Skin epidermis (tissue), 12 donors: ENCODE measurements around the gene PTRH1.

Source experiments
- H3K27ac ChIP-seq, 21 experiments: fragments of 200-600 bp; sonication (generic) in 11 of 21; one replicate each; pipeline ENCODE4 v1.5.0; 2020; ENCODE audit warnings: mild to moderate bottlenecking in 3 of 21, inconsistent platforms in 2 of 21, moderate library complexity in 2 of 21
- H3K4me3 ChIP-seq, 7 experiments: fragments of 200-600 bp; sonication (generic) in 2 of 7; one replicate each; pipeline ENCODE4 v1.5.0; 2020; ENCODE audit warnings: inconsistent platforms in 2 of 7, mild to moderate bottlenecking in 2 of 7, moderate library complexity in 1 of 7

Gene PTRH1

DNA sequence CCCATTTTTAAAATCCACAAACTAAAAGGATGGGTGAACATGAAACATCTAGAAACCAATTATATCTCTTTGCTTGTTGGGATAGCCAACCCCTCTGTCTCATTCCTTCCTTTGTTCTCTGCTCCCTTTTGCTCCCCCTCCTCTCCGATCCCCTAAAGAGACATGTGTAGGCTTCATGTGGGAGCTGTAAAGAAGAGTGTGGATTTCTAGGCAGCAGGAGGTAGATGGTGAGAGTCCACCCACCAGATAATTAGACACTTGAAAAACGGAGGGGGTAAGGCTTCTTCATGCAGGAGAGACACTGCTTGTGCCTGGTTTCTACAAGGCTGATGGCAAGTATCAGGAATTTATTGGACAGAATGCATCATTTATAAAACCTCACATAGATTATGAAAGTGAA lies 36.0 kb downstream of the PTRH1 start:
- Histone ChIP-seq H3K4me3 (no peak overlapping the region), H3K27ac (no peak overlapping the region)

DNA sequence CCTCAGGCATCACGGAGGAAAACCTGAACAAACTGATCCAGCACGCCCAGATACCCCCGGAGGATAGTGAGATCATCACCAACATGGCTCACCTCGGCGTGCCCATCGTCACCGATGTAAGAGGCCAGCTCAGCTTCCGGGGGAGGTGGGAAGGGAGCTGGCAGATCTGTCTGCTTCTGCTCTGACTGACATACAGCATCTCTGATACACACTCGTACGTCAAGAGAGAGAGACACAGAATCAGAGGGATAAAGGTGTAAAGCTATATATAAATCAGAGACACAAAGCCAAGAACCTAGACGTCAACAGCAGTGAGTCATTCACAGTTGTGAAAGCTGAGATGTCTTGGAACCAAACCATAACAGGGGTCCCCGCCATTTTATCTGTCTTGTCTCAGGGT lies 38.8 kb downstream of the PTRH1 start:
- H3K4me3 ChIP-seq, result no peak overlapping the region
- no peak overlapping the region for H3K27ac ChIP-seq

DNA sequence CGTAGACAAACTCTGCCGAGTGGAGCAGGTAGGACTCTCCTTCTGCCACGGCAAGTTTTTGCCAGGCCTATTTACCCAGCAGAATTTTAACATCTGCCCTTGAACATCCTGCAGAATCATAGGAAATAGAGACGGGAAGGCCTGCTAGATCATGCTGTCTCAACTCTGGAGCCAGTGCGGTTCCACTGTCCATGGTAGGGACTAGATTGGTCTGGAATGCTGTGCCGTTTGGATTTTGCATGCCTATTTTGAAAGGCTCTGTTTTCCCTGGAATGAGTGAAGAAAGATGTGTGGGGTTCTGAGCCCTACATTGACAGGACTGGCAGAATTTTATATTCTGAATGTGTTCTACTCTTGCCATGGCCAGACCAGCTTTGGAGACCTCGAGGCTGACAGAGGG lies 42.2 kb downstream of the PTRH1 start:
- Histone ChIP-seq H3K4me3 (no peak overlapping the region), H3K27ac (no peak overlapping the region)

DNA sequence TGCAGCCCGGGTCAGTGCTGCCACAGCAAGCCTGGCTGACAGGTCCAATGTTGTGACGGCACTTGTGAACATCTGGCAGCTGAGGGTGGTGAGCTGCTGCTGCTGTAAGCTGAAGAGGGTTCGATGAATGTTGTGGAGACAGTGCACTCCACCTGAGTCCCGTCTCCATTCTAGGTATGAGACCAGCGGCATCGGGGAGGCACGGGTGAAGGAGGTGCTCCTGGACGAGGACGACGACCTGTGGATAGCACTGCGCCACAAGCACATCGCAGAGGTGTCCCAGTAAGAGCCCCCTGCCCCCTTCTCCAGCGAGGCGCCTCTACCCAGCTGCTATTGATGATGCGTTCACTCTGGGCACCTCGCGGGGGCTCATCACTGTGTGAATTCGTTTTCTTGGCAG lies 47.6 kb downstream of the PTRH1 start:
- H3K4me3 ChIP-seq, result no peak overlapping the region
- no peak overlapping the region for H3K27ac ChIP-seq

DNA sequence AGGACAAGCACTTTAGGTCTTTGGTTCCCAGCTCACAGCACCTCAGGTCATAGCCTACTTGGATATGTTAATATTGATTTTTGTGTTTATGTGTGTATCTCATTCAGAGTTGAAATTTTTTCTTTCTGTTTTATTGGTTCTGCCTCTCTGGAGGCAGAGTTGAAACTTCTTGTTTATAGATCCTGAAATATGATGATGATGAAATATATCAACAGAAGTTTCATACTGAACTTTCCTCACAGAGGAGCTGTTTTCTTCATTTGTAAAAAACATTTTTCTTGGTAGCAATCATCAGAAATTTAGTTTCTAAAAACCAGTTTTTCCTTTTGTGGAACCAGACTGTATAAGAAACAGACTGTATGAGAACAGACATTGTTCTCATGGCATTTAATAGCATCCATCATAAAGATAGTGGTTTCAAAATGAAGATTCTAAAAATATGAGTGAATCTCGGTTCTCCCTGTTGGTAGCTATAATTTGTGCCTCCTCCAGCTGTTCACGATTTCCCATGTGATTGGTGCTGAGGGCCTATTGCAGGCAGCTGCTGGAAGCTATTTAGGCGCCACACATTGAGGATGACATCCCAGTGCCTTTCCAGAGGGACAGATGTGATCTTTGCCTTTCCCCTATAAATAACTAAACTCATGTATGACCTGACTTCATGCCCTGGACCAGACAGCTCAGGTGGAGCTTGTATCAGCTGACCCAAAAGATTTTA lies 48.2 kb downstream of the PTRH1 start:
- no peak overlapping the region for H3K4me3 ChIP-seq
- no peak overlapping the region for H3K27ac ChIP-seq

DNA sequence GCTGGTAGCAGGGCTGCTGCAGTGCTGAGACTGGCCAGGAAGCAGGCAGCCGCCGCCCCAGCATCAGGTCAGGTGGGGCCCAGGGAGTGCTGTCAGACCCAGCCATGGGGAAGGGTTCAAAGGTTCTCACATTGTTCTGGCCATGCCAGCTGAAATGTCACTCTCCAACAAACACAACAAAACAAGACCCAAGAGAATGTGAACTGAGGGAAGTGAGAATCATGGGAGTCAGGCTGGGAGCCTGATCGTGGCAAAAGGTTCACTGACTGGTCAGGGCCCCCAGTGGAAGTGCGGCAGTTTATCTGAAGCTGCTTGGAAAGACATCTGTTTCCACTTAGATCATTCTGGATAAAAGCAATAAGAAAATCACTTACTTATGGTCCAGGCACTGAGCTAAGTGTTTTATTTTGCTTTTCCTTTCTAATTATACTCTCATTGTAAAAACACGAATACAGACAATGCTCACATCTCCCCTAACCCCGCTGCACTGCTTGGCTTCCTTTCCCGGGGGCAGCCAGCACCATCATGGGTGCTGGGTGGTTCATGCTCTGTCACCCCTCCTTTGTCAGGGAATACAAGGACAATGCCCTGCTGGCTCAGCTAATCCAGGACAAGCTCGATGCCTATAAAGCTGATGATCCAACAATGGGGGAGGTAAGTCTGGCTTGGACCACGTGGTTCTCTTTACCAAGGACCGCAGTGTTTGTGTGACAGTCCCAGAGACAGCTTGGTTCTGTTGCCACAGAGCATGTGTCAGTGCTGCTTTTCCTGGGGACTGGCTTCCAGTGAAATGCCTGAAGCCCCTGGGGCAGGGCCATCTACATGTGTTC lies 50.6 kb downstream of the PTRH1 start:
- peak overlapping the region in 8 of 21 experiments; percentile 1 to 67 (median 27) for H3K27ac ChIP-seq
- no peak overlapping the region for H3K4me3 ChIP-seq

DNA sequence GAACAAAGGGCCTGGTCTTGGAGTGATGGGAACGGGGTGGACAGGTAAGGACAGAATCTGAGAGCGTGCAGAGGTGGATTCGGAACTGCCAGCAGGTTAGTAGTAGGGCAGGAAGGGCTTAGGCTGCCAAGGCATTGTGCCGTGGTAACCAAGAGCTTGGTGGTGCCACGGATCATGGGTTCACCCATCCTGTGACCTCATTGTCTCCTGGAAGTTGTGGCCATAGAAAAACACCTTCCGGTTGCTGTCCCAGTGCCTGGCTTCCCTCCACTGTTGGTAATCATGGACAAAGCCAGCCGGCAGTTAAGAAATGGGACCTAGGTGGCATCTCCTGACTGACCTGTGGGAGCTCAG lies 51.2 kb downstream of the PTRH1 start:
- Histone ChIP-seq H3K4me3 (no peak overlapping the region), H3K27ac (peak overlapping the region in 5 of 21 experiments; percentile 7 to 67 (median 50))
